Pancreas (tissue), 10 donors: Measurements from ENCODE around the gene CDC7. TPM values are rescaled to one million over a fixed set of nuclear protein-coding genes. Genes with fewer than 3 reads are reported as not detected.

Experiments
- ATAC-seq, 4 donors: fragments of 200-7000 bp; cut with Tn5 transposase; one replicate each; pipeline versions ENCODE4 v1.8.0 to v1.9.1; 2020; ENCODE audit warnings: mild to moderate bottlenecking in 4 of 4, moderate library complexity in 4 of 4
- DNase-seq, 6 donors: peaks; one replicate each; pipeline ENCODE4 v3.0.0-alpha.2; 2020
- FAIRE-seq: peaks from 2 replicates; lab custom pipeline; 2012; peaks lifted over from hg19 to GRCh38; lab: Jason Lieb, UNC
- H3K27ac ChIP-seq, 4 donors: fragments of 200-600 bp; sonication (generic); 1 replicate in 3 of 4; 2 replicates in 1 of 4; pipeline versions ENCODE4 v1.5.0 to v1.8.0; 2020
- H3K27me3 ChIP-seq, 4 donors: fragments of 200-600 bp; one replicate each; pipeline ENCODE4 v1.8.0; 2021
- H3K36me3 ChIP-seq, 3 donors: fragments of 200-600 bp; sonication (generic) in 1 of 3; one replicate each; pipeline versions ENCODE4 v1.5.0 to v1.8.0; 2020 to 2021
- H3K4me1 ChIP-seq, 3 donors: fragments of 200-600 bp; one replicate each; pipeline ENCODE4 v1.8.0; 2021
- H3K4me3 ChIP-seq, 4 donors: fragments of 200-600 bp; sonication (generic) in 2 of 4; one replicate each; pipeline versions ENCODE4 v1.5.0 to v1.8.0; 2020 to 2021
- H3K9me3 ChIP-seq, 4 donors: fragments of 200-600 bp; one replicate each; pipeline ENCODE4 v1.8.0; 2021
- CTCF ChIP-seq, 4 donors: fragments of 200-600 bp; sonication (generic) in 3 of 4; IDR thresholded peaks; one replicate each; pipeline versions ENCODE4 v1.5.0 to v1.8.0; 2021; ENCODE audit warnings: antibody characterized with exemption in 4 of 4
- WGBS, 2 donors: extraction: QIAGEN DNeasy Blood & Tissue Kit; methylation state at CpG; one replicate each; pipeline ENCODE4 v1.1.7; 2013; 5-methylcytosine and 5-hydroxymethylcytosine counted together
- intact Hi-C, 3 donors: fragments of 100-400 bp; cut with DNase I; formaldehyde crosslinking; loops; one replicate each; pipeline versions ENCODE4 v1.11.1 to v1.14.2; 2022
- polyA plus RNA-seq, 2 donors: library from polyadenylated mRNA; stranded (reverse); fragments of 200-250 nt; gene quantifications; one replicate each; pipeline ENCODE4 v1.2.3, GENCODE V29; 2013
- total RNA-seq, 6 donors: library from RNA; stranded (reverse); fragmentation: NEBNext Ultra II Directional in 4 of 6; extraction: Animal tissue kit (Norgen Biotek cat#: 25700) in 4 of 6; gene quantifications; one replicate each; pipeline versions ENCODE4 v1.2.1 to v1.2.4, GENCODE V29; 2021 to 2023
- donor health status: healthy with polysubstance abuse.
- donor health status: DM: no; HTN: no; CAD: no; lungs with moderate emphysema.
- donor health status: DM: no; HTN: no; CAD: no.
- donor health status: control.
- donor health status: control.
- donor health status: Bipolar disorder and iron deficiency.
- donor health status: DM: yes; HTN: yes; CAD: no.
- donor health status: DM: no; HTN: no; CAD: no.
- donor health status: DM: no; HTN: no; CAD: no.
- donor health status: DM: yes; HTN: yes; CAD: no.

CDC7 gene
- total and polyA plus RNA-seq, 8 donors: 0.56 to 2.4 (median 0.92) TPM

GRCh38 chr1:91557826-91558225 is 57.2 kb downstream of the CDC7 start:
- H3K27ac ChIP-seq: no peak overlapping the region
- intact Hi-C loops: no loop called here
- no peak for FAIRE-seq
- H3K4me1 ChIP-seq: no peaks in the 10 kb centered on the region
- DNase-seq: no peak
- WGBS, 2 donors: 0 to 38% methylated on average over 1 of the region's 1 CpG
- no peaks in the 10 kb centered on the region for H3K9me3 ChIP-seq
- H3K27me3 ChIP-seq: no peaks in the 10 kb centered on the region
- TF ChIP-seq CTCF (IDR thresholded peaks at IDR 0.05): no peak
- no peaks in the 10 kb centered on the region for H3K36me3 ChIP-seq
- H3K4me3 ChIP-seq: no peak overlapping the region
- no peak for ATAC-seq

- ATAC-seq (no peak), FAIRE-seq (no peak), DNase-seq (no peak)
- intact Hi-C loops: no loop called here
- TF ChIP-seq CTCF (IDR thresholded peaks at IDR 0.05): no peak
- H3K27ac ChIP-seq: no peak overlapping the region
- H3K4me1 ChIP-seq: no peaks in the 10 kb centered on the region
- no peaks in the 10 kb centered on the region for H3K36me3 ChIP-seq
- H3K27me3 ChIP-seq: no peaks in the 10 kb centered on the region
- H3K9me3 ChIP-seq: no peaks in the 10 kb centered on the region
- 78 to 80% methylated on average over 8 of the region's 8 CpGs for WGBS, 2 donors
- H3K4me3 ChIP-seq: no peak overlapping the region
Measured at GRCh38 chr1:91559046-91559750, 58.5 kb downstream of the CDC7 start.

- ATAC-seq: no peak
- WGBS, 2 donors: 71 to 82% methylated on average over 4 of the region's 4 CpGs
- H3K27ac ChIP-seq: no peak overlapping the region
- no peak overlapping the region for H3K4me3 ChIP-seq
- intact Hi-C loops: no loop called here
- H3K27me3 ChIP-seq: no peaks in the 10 kb centered on the region
- FAIRE-seq: no peak
- H3K4me1 ChIP-seq: no peaks in the 10 kb centered on the region
- no peak for TF ChIP-seq CTCF (IDR thresholded peaks at IDR 0.05)
- no peaks in the 10 kb centered on the region for H3K9me3 ChIP-seq
- H3K36me3 ChIP-seq: no peaks in the 10 kb centered on the region
- DNase-seq: no peak
Measured at GRCh38 chr1:91559838-91560565, 59.4 kb downstream of the CDC7 start.

- no peaks in the 10 kb centered on the region for H3K9me3 ChIP-seq
- no peak for ATAC-seq
- no peak overlapping the region for H3K4me3 ChIP-seq
- H3K4me1 ChIP-seq: no peaks in the 10 kb centered on the region
- no peaks in the 10 kb centered on the region for H3K27me3 ChIP-seq
- H3K27ac ChIP-seq: no peak overlapping the region
- no peak for DNase-seq
- FAIRE-seq: no peak
- H3K36me3 ChIP-seq: no peaks in the 10 kb centered on the region
- no peak for TF ChIP-seq CTCF (IDR thresholded peaks at IDR 0.05)
- intact Hi-C loops: no loop called here
- 82 to 86% methylated on average over 6 of the region's 6 CpGs for WGBS, 2 donors
Measured at GRCh38 chr1:91564888-91565701, 64.4 kb downstream of the CDC7 start.
